HG03108 (cell line): ENCODE results near the gene ANKRD40.

Experiments
- ATAC-seq: cut with Tn5 transposase; IDR thresholded peaks from one replicate; pipeline ENCODE4 v1.9.1; 2021; ENCODE audit warnings: moderate library complexity; ENCODE audit not compliant: unreplicated experiment

Gene ANKRD40

DNA sequence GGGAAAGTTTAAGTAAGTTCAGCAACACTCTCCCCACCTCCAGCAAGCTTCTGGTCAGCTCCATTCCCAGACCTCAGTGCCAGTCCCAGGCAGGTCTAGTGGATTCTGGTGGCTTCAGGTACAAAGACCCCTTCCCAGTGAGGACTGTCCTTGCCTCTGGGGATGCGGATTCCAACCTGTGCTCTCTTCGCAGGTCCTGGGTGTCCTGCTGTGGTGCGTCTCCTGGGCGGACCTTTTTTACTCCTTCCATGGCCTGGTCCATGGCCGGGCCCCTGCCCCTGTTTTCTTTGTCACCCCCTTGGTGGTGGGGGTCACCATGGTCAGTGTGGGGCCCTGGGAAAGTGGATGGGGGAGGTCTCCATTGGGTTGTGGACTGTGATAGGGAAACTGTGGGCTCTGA lies 51.2 kb downstream of the ANKRD40 start:
- no peak for ATAC-seq

- no peak for ATAC-seq
These were observed 54.0 kb downstream of the ANKRD40 start for GRCh38 chr17:50653738-50654137.

- no peak for ATAC-seq
These were observed 56.1 kb downstream of the ANKRD40 start for GRCh38 chr17:50651661-50652060.

GRCh38 chr17:50649042-50649908 lies 58.4 kb downstream of the ANKRD40 start:
- ATAC-seq, result no peak

DNA sequence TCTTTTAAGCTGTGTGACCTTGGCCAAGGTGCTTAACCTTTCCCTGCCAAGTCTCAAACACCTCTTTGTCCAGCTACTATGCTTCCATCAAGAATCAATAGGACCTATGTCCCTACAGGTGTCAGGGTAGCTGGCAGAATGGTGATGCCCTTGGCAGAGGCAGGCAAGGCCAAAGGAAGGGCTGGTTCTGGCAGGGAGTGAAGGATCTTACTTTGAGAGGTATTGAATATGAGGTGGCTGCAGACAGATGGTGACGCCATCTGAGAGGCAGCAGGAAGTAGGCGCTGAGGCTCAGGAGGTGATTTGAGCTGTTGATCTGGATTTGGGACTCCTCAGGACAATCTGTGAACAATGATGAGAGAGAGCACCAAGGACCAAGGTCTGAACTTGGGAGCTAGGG lies 60.5 kb downstream of the ANKRD40 start:
- no peak for ATAC-seq

DNA sequence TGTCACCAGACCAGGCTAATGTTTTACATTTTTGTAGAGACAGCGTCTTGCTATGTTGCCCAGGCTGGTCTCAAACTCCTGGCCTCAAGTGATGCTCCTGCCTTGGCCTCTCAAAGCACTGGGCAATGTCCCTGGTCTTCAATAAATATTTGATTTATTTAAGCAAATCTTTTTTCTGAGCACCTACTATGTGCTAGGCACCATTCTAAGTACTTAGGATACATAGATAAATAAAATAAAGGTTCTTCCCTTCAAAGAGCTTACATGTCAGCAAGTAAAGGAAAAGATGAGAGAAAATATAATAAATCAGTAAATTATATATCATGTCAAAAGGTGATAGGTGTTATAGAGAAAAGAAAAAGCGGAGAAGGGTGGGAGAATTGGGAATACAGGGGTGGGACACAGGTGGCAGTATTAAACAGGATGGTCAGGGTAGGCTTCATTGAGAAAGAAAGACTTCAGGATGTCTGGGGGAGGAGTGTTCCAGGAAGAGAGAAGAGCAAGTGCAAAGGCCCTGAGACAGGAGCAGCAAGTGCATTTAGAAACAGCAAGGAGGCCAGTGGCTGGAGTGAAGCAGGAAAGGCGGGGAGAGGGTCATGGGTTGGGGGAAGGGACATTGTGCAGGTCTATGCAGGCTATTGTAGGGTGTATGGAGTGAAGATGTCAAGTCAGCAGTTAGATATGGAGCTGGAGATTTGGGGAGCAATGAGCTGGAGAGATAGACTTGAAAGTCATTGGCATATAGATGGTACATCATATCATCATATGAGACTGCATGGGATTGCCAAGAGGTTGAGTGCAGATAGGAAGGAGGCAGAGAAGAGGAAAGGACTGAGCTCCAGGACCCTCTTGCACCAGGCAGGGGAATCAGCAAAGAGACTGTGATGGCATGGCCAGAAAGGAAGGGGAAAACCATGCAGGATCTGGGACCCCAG lies 61.7 kb downstream of the ANKRD40 start:
- no peak for ATAC-seq
